Endothelial cell (in vitro differentiated cells): ENCODE data around the gene IFNA6. TPM values are rescaled to one million over a fixed set of nuclear protein-coding genes. Genes with fewer than 3 reads are reported as not detected.

Source experiments
- DNase-seq: peaks from one replicate; pipeline ENCODE4 v3.0.0; 2021; ENCODE audit warnings: low spot score
- H3K27ac Mint-ChIP-seq: one replicate; pipeline ENCODE4 v1.8.0; 2021; ENCODE audit warnings: mixed read lengths, inconsistent platforms; ENCODE audit not compliant: unreplicated experiment
- H3K27me3 Mint-ChIP-seq: one replicate; pipeline ENCODE4 v1.8.0; 2021; ENCODE audit warnings: mild to moderate bottlenecking, moderate library complexity, mixed read lengths, inconsistent platforms; ENCODE audit not compliant: unreplicated experiment
- H3K36me3 Mint-ChIP-seq: one replicate; pipeline ENCODE4 v1.8.0; 2021; ENCODE audit warnings: mild to moderate bottlenecking, low read depth, mixed read lengths, inconsistent platforms; ENCODE audit not compliant: unreplicated experiment
- H3K4me1 Mint-ChIP-seq: one replicate; pipeline ENCODE4 v1.8.0; 2021; ENCODE audit warnings: mild to moderate bottlenecking, mixed read lengths, inconsistent platforms; ENCODE audit not compliant: unreplicated experiment
- H3K4me3 Mint-ChIP-seq: one replicate; pipeline ENCODE4 v1.8.0; 2021; ENCODE audit warnings: mild to moderate bottlenecking, mixed read lengths, inconsistent platforms; ENCODE audit not compliant: unreplicated experiment
- H3K9me3 Mint-ChIP-seq: one replicate; pipeline ENCODE4 v1.8.0; 2021; ENCODE audit warnings: mixed read lengths, inconsistent platforms; ENCODE audit not compliant: unreplicated experiment
- total RNA-seq: library from RNA; stranded (reverse); fragmentation: NEBNext Ultra II Directional; extraction: Animal tissue kit (Norgen Biotek cat#: 25700); gene quantifications from one replicate; pipeline ENCODE4 v1.2.1, GENCODE V29; 2021; ENCODE audit not compliant: unreplicated experiment
- TF ChIP-seq, protein P1 (sequence below): fragments of 200-600 bp; sonication (generic); IDR thresholded peaks from one replicate; pipeline ENCODE4 v1.5.0; 2021; ENCODE audit warnings: antibody characterized with exemption; ENCODE audit not compliant: unreplicated experiment

IFNA6 gene
- total RNA-seq, 1 donor from 2014 or later = not detected

GRCh38 chr9:21324047-21324446 is 26.6 kb downstream of the IFNA6 start:
- peaks cover 8% of the 10 kb centered on the region for H3K36me3 Mint-ChIP-seq
- TF ChIP-seq, protein P1, sequence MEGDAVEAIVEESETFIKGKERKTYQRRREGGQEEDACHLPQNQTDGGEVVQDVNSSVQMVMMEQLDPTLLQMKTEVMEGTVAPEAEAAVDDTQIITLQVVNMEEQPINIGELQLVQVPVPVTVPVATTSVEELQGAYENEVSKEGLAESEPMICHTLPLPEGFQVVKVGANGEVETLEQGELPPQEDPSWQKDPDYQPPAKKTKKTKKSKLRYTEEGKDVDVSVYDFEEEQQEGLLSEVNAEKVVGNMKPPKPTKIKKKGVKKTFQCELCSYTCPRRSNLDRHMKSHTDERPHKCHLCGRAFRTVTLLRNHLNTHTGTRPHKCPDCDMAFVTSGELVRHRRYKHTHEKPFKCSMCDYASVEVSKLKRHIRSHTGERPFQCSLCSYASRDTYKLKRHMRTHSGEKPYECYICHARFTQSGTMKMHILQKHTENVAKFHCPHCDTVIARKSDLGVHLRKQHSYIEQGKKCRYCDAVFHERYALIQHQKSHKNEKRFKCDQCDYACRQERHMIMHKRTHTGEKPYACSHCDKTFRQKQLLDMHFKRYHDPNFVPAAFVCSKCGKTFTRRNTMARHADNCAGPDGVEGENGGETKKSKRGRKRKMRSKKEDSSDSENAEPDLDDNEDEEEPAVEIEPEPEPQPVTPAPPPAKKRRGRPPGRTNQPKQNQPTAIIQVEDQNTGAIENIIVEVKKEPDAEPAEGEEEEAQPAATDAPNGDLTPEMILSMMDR = no peak
- no peaks in the 10 kb centered on the region for H3K27me3 Mint-ChIP-seq
- no peak for DNase-seq
- no peaks in the 10 kb centered on the region for H3K9me3 Mint-ChIP-seq
- peak overlapping the region; percentile 48 for H3K4me3 Mint-ChIP-seq
- no peaks in the 10 kb centered on the region for H3K4me1 Mint-ChIP-seq
- no peak overlapping the region for H3K27ac Mint-ChIP-seq

DNA sequence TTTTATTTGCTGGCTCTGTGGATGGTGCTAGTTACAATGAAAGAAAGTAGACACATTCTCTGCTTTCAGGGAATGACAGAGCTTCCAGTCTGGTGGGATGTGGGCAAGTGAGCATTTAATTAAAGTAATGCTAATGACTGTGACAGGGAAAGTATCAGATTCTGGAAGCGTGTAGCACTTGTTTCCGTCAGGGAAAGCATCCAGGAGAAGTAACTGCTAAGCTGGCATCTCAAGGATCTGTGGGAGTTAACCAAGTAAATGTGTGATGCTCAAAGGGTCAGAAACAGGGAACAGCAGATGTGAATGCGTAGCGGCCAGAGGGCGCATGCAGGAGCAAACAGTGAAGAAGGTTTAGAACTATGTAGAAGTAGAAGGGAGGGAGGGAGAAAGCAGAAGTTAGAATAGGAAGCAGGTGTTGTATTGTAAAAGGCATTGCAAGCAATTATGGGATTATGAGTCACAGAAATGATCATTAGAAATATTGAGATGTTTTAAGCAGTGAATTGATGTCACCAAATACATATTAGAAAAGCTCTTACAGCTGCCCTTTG is 27.7 kb downstream of the IFNA6 start:
- H3K27me3 Mint-ChIP-seq = no peaks in the 10 kb centered on the region
- no peak for DNase-seq
- peaks cover 5% of the 10 kb centered on the region for H3K4me1 Mint-ChIP-seq
- H3K27ac Mint-ChIP-seq = no peak overlapping the region
- TF ChIP-seq, protein P1 = no peak
- H3K9me3 Mint-ChIP-seq = no peaks in the 10 kb centered on the region
- H3K36me3 Mint-ChIP-seq = peaks cover 8% of the 10 kb centered on the region
- no peak overlapping the region for H3K4me3 Mint-ChIP-seq

- no peak for DNase-seq
- Mint-ChIP-seq H3K4me3 (no peak overlapping the region), H3K9me3 (no peaks in the 10 kb centered on the region), H3K4me1 (peaks cover 5% of the 10 kb centered on the region), H3K27me3 (no peaks in the 10 kb centered on the region), H3K36me3 (peaks cover 8% of the 10 kb centered on the region), H3K27ac (no peak overlapping the region)
- TF ChIP-seq, protein P1 = no peak
Measured at GRCh38 chr9:21320465-21320864, 30.2 kb downstream of the IFNA6 start.

DNA sequence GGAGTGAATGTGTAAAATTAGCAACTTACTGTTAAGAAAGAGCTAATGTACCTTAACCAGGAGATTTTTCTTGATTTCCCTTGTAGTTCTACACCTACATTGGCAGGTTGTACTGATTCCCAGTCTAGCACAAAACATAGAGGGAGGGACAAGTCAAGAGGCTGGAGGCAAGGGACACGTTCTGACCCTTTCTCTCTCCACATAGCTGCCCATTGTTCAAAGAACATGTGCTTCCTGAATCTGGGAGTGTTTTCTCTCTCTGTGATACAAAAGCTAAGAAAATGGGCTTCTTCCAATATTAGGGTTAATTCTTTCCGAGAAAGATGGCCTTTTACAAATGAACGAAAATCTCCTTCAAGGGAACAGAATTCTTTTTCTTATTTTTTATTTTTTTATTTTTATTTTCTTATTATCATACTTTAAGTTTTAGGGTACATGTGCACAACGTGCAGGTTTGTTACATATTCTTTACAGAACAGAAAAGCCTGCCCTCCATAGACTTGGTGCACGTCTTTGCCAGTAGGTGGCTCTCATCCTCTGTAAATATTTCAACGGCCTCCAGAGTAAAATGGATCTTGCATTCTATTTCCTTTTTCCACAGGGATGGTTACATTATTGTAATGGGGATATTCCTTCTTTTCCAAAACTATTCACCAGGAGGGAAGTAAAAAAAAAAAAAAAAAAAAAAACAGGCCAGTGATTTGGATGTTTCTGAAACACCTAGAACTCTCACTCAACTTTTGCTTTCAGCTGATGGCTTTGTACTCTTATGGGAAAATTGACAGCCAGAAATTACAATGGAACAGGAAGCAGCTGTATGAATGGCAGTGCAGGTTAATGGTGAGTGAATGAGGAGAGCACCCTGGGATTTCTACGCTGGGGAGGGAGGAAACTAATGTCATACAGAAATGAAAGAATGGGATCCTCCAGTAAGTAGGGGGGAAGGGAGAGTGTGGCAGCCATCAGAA is 32.4 kb downstream of the IFNA6 start:
- Mint-ChIP-seq H3K9me3 (no peaks in the 10 kb centered on the region), H3K27ac (peak overlapping the region; percentile 87)
- TF ChIP-seq, protein P1 = peak; percentile 68

GRCh38 chr9:21316860-21317259 is 33.8 kb downstream of the IFNA6 start:
- Mint-ChIP-seq H3K36me3 (no peaks in the 10 kb centered on the region), H3K27me3 (peaks cover 2% of the 10 kb centered on the region), H3K4me1 (peaks cover 5% of the 10 kb centered on the region), H3K27ac (no peak overlapping the region), H3K9me3 (no peaks in the 10 kb centered on the region), H3K4me3 (no peak overlapping the region)
- TF ChIP-seq, protein P1 = no peak
- DNase-seq = no peak

More for the DNA sequence above, 32.4 kb downstream of the IFNA6 start:
- H3K4me1 Mint-ChIP-seq = peaks cover 5% of the 10 kb centered on the region
- no peaks in the 10 kb centered on the region for H3K27me3 Mint-ChIP-seq
- no peaks in the 10 kb centered on the region for H3K36me3 Mint-ChIP-seq
- H3K4me3 Mint-ChIP-seq = no peak overlapping the region
- peak; percentile 38 for DNase-seq
